HL-60 (cell line): ENCODE measurements around the gene CCL20.

Source experiments
- DNase-seq, 2 experiments: peaks; one replicate each; pipeline ENCODE4 v3.0.0-alpha.2; 2010 to 2020; ENCODE audit warnings: low read depth in 1 of 2, low spot score in 1 of 2
- H3K27ac ChIP-seq: fragments of 250-450 bp; sonication (Bioruptor Pico); replicated peaks from 2 replicates; pipeline ENCODE4 v1.5.1; 2020; ENCODE audit warnings: mild to moderate bottlenecking, moderate library complexity
- H3K27me3 ChIP-seq: fragments of 250-450 bp; sonication (Bioruptor Pico); 2 replicates; pipeline ENCODE4 v1.5.1; 2021; ENCODE audit warnings: mild to moderate bottlenecking, moderate library complexity; ENCODE audit not compliant: insufficient read depth, poor library complexity, severe bottlenecking
- H3K4me3 ChIP-seq: replicated peaks from 2 replicates; pipeline ENCODE4 v1.5.1; 2011; ENCODE audit warnings: mild to moderate bottlenecking, control low read depth, low read length; ENCODE audit not compliant: insufficient read depth
- CTCF ChIP-seq: IDR thresholded peaks from one replicate; pipeline ENCODE4 v1.5.1; 2011; ENCODE audit warnings: low read length, control low read depth, inconsistent platforms; ENCODE audit not compliant: insufficient read depth
- GABPA ChIP-seq: IDR thresholded peaks from 2 replicates; pipeline ENCODE4 v1.6.1; 2012; ENCODE audit warnings: low read depth
- POLR2AphosphoS5 ChIP-seq: IDR thresholded peaks from 2 replicates; pipeline ENCODE4 v1.6.1; 2012; ENCODE audit warnings: low read depth
- REST ChIP-seq: IDR thresholded peaks from 2 replicates; pipeline ENCODE4 v1.6.1; 2012; ENCODE audit warnings: low read depth; ENCODE audit not compliant: insufficient replicate concordance
- SPI1 ChIP-seq: IDR thresholded peaks from 2 replicates; pipeline ENCODE4 v1.6.1; 2012; ENCODE audit warnings: low read depth, mild to moderate bottlenecking, borderline replicate concordance

CCL20 gene

GRCh38 chr2:227774011-227774624, 39.5 kb upstream of the CCL20 start:
- TF ChIP-seq SPI1 (no peak), REST (no peak)
- Histone ChIP-seq H3K27me3 (no peaks in the 10 kb centered on the region), H3K4me3 (no peak overlapping the region), H3K27ac (no peak overlapping the region)
- DNase-seq = peak in 1 of 2 experiments; percentile 14

- no peak overlapping the region for H3K27ac ChIP-seq
- DNase-seq = no peak
- no peak for TF ChIP-seq POLR2AphosphoS5
- TF ChIP-seq SPI1 = no peak
- H3K27me3 ChIP-seq = no peaks in the 10 kb centered on the region
- H3K4me3 ChIP-seq = no peak overlapping the region
Observed at GRCh38 chr2:227774895-227775842, 38.5 kb upstream of the CCL20 start.

GRCh38 chr2:227780981-227781615, 32.5 kb upstream of the CCL20 start:
- TF ChIP-seq REST (no peak), POLR2AphosphoS5 (no peak), GABPA (no peak), SPI1 (no peak), CTCF (no peak)
- no peak overlapping the region for H3K27ac ChIP-seq
- peak in 1 of 2 experiments; percentile 8 for DNase-seq

GRCh38 chr2:227781841-227782240, 31.8 kb upstream of the CCL20 start:
- no peak for TF ChIP-seq CTCF
- TF ChIP-seq GABPA = no peak
- Histone ChIP-seq H3K27ac (no peak overlapping the region), H3K4me3 (no peak overlapping the region), H3K27me3 (no peaks in the 10 kb centered on the region)
- DNase-seq = no peak

More at GRCh38 chr2:227780981-227781615, 32.5 kb upstream of the CCL20 start:
- no peaks in the 10 kb centered on the region for H3K27me3 ChIP-seq
- no peak overlapping the region for H3K4me3 ChIP-seq
